CD4-positive, alpha-beta T cell (primary cell): Measurements from ENCODE around the gene RAPH1. TPM values are rescaled to one million over a fixed set of nuclear protein-coding genes. Genes with fewer than 3 reads are reported as not detected.

ENCODE experiments used
- ATAC-seq: fragments of 200-7000 bp; cut with Tn5 transposase; one replicate; pipeline ENCODE4 v1.10.0; 2022; ENCODE audit warnings: mild to moderate bottlenecking; ENCODE audit not compliant: poor library complexity
- CTCF ChIA-PET: fragments of 350-600 bp; sonication (Branson Sonifier 250); formaldehyde crosslinking; loops from one replicate; lab custom pipeline; 2021; ENCODE audit warnings: antibody characterized with exemption, inconsistent platforms; lab: Charles Lee
- POLR2A ChIA-PET: fragments of 350-600 bp; sonication (Branson Sonifier 250); formaldehyde crosslinking; loops from one replicate; lab custom pipeline; 2021; ENCODE audit warnings: antibody characterized with exemption, inconsistent platforms; lab: Charles Lee
- DNase-seq, 14 experiments: peaks; one replicate each; pipeline ENCODE4 v3.0.0-alpha.2; 2013 to 2020; ENCODE audit warnings: mixed read lengths in 2 of 14
- H3K27ac ChIP-seq, 2 donors: one replicate each; pipeline versions ENCODE4 v1.5.1 to v1.7.0; 2013; ENCODE audit warnings: low read length in 2 of 2, low read depth in 1 of 2, mild to moderate bottlenecking in 1 of 2
- H3K27me3 ChIP-seq, 2 experiments: 1 replicate in 1 of 2; 2 replicates in 1 of 2; pipeline versions ENCODE4 v1.6.1 to v1.7.0; 2013; ENCODE audit warnings: low read length in 2 of 2, control low read depth in 1 of 2, mild to moderate bottlenecking in 1 of 2, moderate library complexity in 1 of 2; ENCODE audit not compliant: insufficient read depth in 2 of 2, control insufficient read depth in 1 of 2
- H3K36me3 ChIP-seq: one replicate; pipeline ENCODE4 v1.6.1; 2013; ENCODE audit warnings: low read length, control low read depth; ENCODE audit not compliant: insufficient read depth
- H3K4me1 ChIP-seq: one replicate; pipeline ENCODE4 v1.6.1; 2013; ENCODE audit warnings: low read length, control low read depth; ENCODE audit not compliant: insufficient read depth
- H3K4me3 ChIP-seq: one replicate; pipeline ENCODE4 v1.5.1; 2013; ENCODE audit warnings: mild to moderate bottlenecking, low read length, moderate library complexity
- H3K9me3 ChIP-seq, 2 experiments: 1 replicate in 1 of 2; 2 replicates in 1 of 2; pipeline versions ENCODE4 v1.6.1 to v1.7.0; 2013; ENCODE audit warnings: low read length in 2 of 2, mild to moderate bottlenecking in 2 of 2, control low read depth in 1 of 2, moderate library complexity in 1 of 2; ENCODE audit not compliant: control insufficient read depth in 1 of 2, insufficient read depth in 1 of 2
- H3K27ac Mint-ChIP-seq: one replicate; pipeline ENCODE4 v1.8.0; 2020; ENCODE audit warnings: mixed read lengths
- H3K27me3 Mint-ChIP-seq: one replicate; pipeline ENCODE4 v1.8.0; 2021; ENCODE audit warnings: mixed read lengths
- H3K36me3 Mint-ChIP-seq: one replicate; pipeline ENCODE4 v1.8.0; 2021; ENCODE audit warnings: low read depth, mixed read lengths
- H3K4me1 Mint-ChIP-seq: one replicate; pipeline ENCODE4 v1.8.0; 2021; ENCODE audit warnings: low read depth, mixed read lengths
- H3K4me3 Mint-ChIP-seq: one replicate; pipeline ENCODE4 v1.8.0; 2020; ENCODE audit warnings: mild to moderate bottlenecking, mixed read lengths
- H3K9me3 Mint-ChIP-seq: one replicate; pipeline ENCODE4 v1.8.0; 2020; ENCODE audit warnings: mixed read lengths
- CTCF ChIP-seq: fragments of 200-600 bp; IDR thresholded peaks from one replicate; pipeline ENCODE4 v1.8.0; 2022; ENCODE audit warnings: antibody characterized with exemption, mild to moderate bottlenecking
- intact Hi-C, 2 experiments: fragments of 100-400 bp; cut with DNase I in 1 of 2; cut with micrococcal nuclease in 1 of 2; formaldehyde crosslinking; loops; one replicate each; pipeline versions ENCODE4 v1.15.1 to v1.9.0; 2023 to 2025; cut with DNase I, micrococcal nuclease
- total RNA-seq, 174 experiments: library from RNA in 2 of 174; stranded (reverse) in 2 of 174; gene quantifications; one replicate each; pipeline ENCODE4 v1.2.3 and lab custom pipeline; 2021 to 2026

The RAPH1 gene
- total RNA-seq, 2 experiments from 2014 or later, result 4.3 to 5.8 TPM

- intact Hi-C loops, result no loop called here
- H3K4me1 ChIP-seq, result no peaks in the 10 kb centered on the region
- no peaks in the 10 kb centered on the region for H3K9me3 Mint-ChIP-seq
- H3K9me3 ChIP-seq, result no peaks in the 10 kb centered on the region
- ChIA-PET CTCF (no interaction called here), POLR2A (no interaction called here)
- ATAC-seq (no peak), DNase-seq (no peak)
- H3K36me3 Mint-ChIP-seq, result no peaks in the 10 kb centered on the region
- no peak overlapping the region for H3K4me3 Mint-ChIP-seq
- H3K36me3 ChIP-seq, result no peaks in the 10 kb centered on the region
- H3K4me1 Mint-ChIP-seq, result no peaks in the 10 kb centered on the region
- H3K27me3 ChIP-seq, result no peaks in the 10 kb centered on the region
- no peak overlapping the region for H3K27ac ChIP-seq
- TF ChIP-seq CTCF, result no peak
- no peak overlapping the region for H3K27ac Mint-ChIP-seq
- H3K27me3 Mint-ChIP-seq, result no peaks in the 10 kb centered on the region
- H3K4me3 ChIP-seq, result no peak overlapping the region
Observed at GRCh38 chr2:203567691-203568090, 32.6 kb upstream of the RAPH1 start.

GRCh38 chr2:203566161-203566560 lies 31.1 kb upstream of the RAPH1 start:
- no peaks in the 10 kb centered on the region for H3K9me3 Mint-ChIP-seq
- intact Hi-C loops, result no loop called here
- POLR2A ChIA-PET, result no interaction called here
- H3K4me1 Mint-ChIP-seq, result no peaks in the 10 kb centered on the region
- H3K27ac ChIP-seq, result no peak overlapping the region
- ATAC-seq (no peak), DNase-seq (no peak)
- no peaks in the 10 kb centered on the region for H3K27me3 ChIP-seq
- no peaks in the 10 kb centered on the region for H3K27me3 Mint-ChIP-seq
- H3K36me3 ChIP-seq, result no peaks in the 10 kb centered on the region
- H3K4me1 ChIP-seq, result no peaks in the 10 kb centered on the region
- H3K27ac Mint-ChIP-seq, result no peak overlapping the region
- no peaks in the 10 kb centered on the region for H3K36me3 Mint-ChIP-seq
- TF ChIP-seq CTCF, result no peak
- no peak overlapping the region for H3K4me3 ChIP-seq
- no peaks in the 10 kb centered on the region for H3K9me3 ChIP-seq
- CTCF ChIA-PET, result no interaction called here
- H3K4me3 Mint-ChIP-seq, result no peak overlapping the region

GRCh38 chr2:203565076-203565475 lies 30.0 kb upstream of the RAPH1 start:
- no peaks in the 10 kb centered on the region for H3K36me3 Mint-ChIP-seq
- H3K27me3 Mint-ChIP-seq, result no peaks in the 10 kb centered on the region
- no peak overlapping the region for H3K4me3 ChIP-seq
- CTCF ChIA-PET, result no interaction called here
- no peaks in the 10 kb centered on the region for H3K4me1 ChIP-seq
- no peaks in the 10 kb centered on the region for H3K4me1 Mint-ChIP-seq
- TF ChIP-seq CTCF, result no peak
- POLR2A ChIA-PET, result no interaction called here
- H3K9me3 Mint-ChIP-seq, result no peaks in the 10 kb centered on the region
- H3K27ac Mint-ChIP-seq, result no peak overlapping the region
- H3K4me3 Mint-ChIP-seq, result no peak overlapping the region
- DNase-seq, result no peak
- H3K27me3 ChIP-seq, result no peaks in the 10 kb centered on the region
- no peak overlapping the region for H3K27ac ChIP-seq
- intact Hi-C loops, result no loop called here
- no peaks in the 10 kb centered on the region for H3K36me3 ChIP-seq
- ATAC-seq, result no peak
- H3K9me3 ChIP-seq, result no peaks in the 10 kb centered on the region
